ENCODE measurements around the gene LCN6.
"Not testable (repeated sequence)": the region's sequence is repeated elsewhere in the genome, so short reads cannot be mapped to it uniquely, and the experiment has no call there.

LCN6 gene

DNA sequence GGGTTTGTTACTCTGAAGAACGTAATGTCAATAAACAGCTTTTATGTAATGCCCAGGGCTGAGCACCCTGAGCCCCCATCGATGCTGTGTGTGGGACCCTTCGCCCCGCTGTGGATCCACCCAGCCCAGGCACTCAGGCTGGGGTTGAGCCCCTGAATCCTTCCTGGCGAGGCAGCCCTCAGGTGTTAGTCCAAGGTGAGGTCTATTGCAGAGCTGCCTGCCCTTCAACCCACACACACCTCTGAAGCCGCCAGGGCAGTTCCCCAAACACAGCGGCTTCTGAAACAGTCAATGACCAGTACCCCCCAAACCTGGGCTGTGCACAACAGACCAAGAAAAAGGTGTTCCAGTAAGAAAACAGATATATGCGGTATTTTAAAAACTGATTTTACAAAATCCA lies 24.3 kb downstream of the LCN6 start:
- no peak for DNase-seq (ENCODE audit: low read depth)

- DNase-seq (ENCODE audit: low read depth), result no peak
These were observed 24.9 kb downstream of the LCN6 start for GRCh38 chr9:136723362-136723976.

DNA sequence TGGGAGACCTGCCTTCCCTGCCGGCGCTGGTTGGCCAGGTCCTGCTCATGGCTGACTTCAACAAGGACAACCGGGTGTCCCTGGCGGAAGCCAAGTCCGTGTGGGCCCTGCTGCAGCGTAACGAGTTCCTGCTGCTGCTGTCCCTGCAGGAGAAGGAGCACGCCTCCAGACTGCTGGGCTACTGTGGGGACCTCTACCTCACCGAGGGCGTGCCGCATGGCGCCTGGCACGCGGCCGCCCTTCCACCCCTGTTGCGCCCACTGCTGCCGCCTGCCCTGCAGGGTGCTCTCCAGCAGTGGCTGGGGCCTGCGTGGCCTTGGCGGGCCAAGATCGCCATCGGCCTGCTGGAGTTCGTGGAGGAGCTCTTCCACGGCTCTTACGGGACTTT lies 25.4 kb downstream of the LCN6 start:
- DNase-seq (ENCODE audit: low read depth), result no peak

DNA sequence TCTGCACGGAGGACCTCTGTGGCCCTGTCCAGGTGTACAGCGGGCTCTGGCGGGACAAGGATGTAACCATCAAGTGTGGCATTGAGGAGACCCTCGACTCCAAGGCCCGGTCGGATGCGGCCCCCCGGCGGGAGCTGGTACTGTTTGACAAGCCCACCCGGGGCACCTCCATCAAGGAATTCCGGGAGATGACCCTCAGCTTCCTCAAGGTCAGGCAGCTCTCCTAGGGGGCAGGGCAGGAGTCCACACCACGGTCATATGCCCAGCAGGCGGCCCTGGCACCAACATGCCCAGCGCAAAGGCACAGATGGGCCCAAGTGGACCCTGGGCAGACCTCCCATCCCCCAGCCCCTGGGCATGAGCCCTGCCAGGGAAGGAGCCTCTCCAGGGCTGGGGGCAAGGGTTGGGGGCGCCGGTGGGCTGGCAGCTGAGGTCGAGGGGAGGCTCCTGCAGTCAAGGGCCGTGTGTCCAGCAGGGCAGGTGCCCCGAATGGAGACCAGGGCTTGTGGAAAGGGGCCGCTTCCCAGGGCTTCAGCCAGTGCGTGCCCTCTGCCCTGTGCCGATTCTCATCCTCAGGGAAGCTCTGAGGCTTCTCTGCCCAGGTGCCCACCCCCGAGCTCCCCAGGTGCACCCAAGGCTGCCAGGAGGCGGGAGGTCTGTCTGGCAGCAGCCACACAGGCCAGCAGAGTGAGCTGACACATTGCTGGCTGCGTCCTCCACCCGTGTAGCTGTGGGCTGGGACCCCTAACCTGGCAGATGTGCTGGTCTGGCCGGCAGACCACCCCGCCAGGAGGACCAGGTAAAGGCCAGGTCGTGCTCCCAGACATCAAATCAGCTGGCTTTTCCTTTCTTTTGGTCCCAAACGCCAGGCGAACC lies 26.0 kb downstream of the LCN6 start:
- DNase-seq (ENCODE audit: low read depth), result no peak

- DNase-seq (ENCODE audit: low read depth), result no peak
These were observed 26.8 kb downstream of the LCN6 start for GRCh38 chr9:136721339-136722092.

- DNase-seq (ENCODE audit: low read depth), result no peak
These were observed 27.4 kb downstream of the LCN6 start for GRCh38 chr9:136720898-136721338.

DNA sequence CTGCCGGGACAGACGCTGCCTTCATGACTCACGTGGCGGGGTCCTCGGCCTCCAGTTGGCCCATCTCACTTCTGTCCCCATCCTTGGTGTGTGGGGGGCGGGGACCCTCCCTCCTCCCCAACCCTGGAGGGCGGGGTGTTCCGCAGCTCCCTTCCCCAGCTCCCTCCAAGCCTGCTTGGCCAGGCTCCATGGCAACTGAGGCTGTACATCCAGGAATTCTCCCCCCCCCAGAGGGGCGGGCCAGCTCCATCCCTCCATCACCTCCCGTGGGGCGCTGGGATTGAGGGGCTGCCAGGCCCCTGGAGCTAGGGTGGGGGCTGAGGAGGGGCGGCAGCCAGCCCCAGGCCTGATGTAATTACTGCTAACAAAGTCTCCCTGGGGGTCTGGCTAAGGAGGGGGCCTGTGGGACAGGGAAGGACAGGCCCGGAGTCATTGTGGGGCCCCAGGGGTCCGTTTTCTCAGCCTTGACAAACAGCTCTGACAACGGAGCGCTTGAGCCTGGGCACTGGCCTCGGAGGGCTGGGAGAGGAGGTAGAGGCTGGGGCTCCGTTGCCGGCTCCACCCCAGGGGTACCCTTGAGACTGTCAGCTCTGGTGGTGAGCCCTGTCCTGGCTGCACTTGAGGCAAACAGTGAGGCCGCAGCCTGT lies 28.0 kb downstream of the LCN6 start:
- no peak for DNase-seq (ENCODE audit: low read depth)

DNA sequence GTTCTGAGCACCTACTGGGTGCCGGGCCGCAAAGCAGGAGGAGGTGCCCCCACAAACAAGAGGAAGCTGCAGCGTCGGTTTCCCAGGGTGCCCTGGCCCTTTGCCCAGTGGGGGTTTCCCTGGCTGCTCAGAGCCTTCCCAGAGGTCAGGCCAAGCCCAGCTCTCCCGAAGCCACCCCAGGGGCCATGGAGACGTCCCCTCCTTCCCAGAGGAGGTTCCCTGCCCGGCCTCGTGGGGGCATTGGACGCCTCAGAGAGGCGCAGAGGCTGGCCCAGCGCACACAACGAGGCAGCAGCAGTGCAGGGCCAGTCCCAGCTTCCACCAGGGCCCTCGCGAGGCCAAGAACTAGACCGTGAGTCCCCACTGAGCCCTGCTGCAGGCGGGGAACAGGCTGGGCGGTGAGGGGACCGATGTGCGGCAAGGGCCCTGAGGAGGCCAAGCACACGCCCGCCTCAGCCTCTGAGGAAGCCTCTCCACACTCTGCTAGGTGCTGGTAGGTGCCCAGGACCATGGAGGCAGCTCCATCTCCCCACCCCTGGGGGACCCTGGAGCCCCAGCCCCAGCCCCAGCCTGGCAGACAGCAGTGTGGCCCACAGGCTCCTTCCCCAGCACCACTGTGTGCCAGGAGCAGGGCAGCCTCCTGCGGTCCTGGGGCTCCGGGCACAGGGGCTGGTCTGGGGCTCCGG lies 29.0 kb downstream of the LCN6 start:
- DNase-seq (ENCODE audit: low read depth), result no peak

DNA sequence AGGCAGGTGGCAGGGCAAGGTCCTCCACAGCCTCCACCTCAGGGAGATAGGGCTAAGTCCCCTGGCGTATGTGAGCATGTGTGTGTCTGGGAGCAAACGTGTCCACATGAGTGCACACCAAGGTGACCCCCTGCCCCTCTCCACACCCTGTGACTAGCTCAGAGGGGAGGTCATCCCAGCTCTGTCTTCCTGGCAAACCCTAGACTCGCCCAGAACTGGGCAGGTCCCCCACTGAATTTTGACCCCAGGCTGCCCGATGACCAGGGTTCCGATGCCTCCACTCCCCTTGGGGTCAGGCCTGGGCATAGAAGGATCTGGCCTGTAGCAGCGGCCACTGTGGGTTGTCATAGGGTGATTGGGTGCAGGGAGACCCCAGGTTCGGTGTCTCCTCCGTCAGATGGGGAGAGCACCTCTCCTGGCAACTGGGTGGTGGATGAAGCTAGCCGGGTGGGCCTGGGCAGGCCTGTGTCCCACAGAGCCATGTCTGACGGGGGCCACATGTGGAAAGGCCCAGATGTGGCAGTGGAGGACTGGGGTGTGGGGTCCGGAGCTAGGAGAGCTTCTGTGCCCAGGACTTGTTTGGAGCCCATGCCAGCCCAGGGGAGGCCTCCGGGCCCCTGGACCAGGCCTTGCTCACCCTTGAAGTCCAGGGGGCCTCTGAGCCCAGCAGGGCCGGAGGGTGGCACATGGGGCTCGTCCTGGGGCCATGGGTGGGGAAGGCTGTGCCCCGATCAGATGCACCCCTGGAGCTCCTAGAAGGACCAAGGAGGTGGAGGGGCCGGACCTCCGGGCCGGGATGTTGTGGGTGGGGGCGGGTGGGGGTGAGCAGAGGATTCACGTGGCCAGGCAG lies 29.8 kb downstream of the LCN6 start:
- DNase-seq (ENCODE audit: low read depth), result no peak

- no peak for DNase-seq (ENCODE audit: low read depth)
These were observed 30.9 kb downstream of the LCN6 start for GRCh38 chr9:136717399-136717798.

DNA sequence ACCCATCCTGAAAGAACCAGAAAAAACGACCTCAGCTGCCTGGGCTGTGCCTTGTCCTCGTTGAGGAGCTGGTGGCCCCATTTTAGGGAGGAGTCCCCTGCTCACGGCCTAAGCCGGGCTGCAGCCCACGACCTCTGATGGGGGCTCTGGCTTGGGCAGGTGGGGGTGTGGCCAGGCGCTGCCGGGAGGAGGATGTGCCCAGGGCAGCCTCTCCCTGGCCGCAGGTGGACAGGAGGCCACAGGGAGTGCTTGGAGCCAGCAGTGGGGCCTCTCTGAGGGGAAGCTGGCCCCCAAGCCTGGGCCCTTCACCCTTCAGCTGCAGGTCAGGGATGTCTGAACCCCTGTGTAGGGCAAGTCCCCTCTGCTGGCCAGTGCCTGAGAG lies 33.4 kb downstream of the LCN6 start:
- DNase-seq (ENCODE audit: low read depth), result no peak

- DNase-seq (ENCODE audit: low read depth), result no peak
These were observed 34.0 kb downstream of the LCN6 start for GRCh38 chr9:136714096-136714892.

GRCh38 chr9:136713550-136713949 lies 34.8 kb downstream of the LCN6 start:
- no peak for DNase-seq (ENCODE audit: low read depth)

DNA sequence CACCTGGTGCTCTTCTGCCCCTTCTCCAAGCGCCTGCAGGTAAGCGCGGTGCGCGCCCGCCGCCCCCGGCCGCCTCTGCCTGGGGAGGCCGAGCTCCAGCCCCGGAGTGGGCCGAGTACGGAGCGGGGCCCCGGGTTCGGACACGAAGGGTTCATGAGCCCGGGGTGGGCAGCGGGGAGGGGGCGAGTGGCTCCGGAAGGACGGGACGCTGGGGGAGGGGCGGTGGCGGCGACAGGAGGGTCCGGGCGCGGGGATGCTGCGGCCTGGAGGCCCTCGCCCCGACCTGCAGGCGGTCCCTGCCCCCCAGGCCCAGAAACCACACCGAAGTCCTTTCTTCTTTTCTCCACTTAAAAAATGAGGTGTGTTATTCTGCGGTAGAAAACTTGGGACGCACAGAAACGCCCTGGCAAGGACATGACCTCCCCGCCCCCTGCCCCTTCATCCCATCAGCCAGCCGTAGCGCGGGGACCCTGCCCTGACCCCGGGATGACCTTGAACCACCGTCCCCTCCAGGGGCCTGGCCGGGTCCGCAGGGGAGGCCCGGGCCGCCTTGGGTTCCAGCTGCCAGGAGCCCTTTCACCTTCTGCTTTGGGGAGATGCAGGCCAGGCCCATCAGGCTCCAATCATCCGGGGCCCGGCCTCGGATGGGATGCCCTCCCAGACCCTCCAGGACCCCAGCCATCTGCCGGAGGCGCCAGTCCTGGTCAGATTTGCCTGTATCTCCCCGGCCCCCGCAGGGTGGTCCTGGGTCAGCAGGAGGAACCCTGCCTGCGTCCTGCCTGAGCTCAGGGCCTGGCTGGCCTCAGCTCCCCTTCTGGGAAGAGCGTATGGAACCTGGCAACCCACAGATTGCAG lies 35.4 kb downstream of the LCN6 start:
- DNase-seq (ENCODE audit: low read depth), result no peak

DNA sequence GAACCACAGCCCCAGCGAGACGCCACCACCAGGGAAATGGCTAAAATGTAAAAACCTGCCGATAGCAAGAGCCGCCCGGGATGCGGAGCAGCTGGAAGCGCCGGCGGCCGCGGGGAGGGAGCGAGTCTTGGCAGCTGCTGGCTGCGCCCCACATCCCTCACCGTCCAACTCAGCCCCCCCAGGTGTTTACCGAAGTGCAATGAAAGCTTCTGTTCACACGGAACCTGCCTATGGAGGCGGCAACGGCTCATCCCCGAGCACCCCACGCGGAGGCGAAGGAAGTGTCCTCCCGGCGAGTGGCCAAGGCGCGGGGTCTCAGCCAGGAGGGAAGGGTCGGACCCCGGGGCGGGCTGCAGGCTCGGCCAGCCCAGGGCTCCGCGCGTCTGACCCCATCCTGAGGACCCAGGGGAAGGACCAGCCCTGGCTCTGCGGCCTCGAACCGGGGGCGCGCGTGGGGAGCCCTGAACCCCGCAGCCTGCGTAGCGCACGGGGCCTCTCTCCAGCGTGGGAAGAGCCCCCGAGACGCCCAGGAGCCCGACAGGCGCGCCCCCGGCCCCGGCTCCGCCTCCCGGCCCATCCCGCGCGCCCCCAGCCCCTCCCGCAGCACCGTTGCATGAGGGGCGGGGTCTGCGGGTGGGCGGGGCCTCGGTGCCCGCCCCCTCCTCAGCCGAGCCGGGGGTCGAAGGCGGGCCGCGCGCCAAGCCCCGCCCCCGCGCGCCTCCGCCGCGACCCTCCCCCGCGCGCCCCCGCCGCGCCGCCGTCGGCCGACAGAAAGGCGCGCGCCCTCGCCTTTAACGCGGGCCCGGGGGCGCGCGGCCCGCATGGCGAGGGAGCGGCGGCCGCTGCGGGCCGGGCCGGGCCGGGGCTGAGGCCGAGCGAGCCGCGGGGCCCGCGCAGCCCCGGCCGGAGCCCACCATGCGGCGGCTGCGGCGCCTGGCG lies 36.3 kb downstream of the LCN6 start, which contains the start of gene DIPK1B:
Gene DIPK1B, plus strand, starts transcription at position 822 of the 939 bp plus-strand sequence. Its CDS starts 94 bp downstream, at position 916.
- DNase-seq (ENCODE audit: low read depth), result no peak

DNA sequence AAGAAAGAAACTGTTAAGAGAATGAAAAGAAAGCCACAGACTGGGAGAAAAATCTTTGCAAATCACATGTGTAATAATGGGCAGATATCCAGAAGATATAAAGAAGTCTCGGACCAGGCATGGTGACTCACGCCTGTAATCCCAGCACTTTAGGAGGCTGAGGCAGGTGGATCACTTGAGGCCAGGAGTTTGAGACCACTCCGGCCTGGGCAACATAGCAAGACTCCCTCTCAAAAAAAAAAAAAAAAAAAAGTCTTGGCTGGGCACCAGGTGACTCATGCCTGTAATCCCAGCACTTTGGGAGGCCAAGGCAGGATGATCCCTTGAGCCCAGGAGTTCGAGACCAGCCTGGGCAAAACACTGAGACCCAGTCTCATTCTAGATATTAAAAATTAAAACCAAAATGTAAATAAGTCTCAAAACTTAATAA lies 37.1 kb downstream of the LCN6 start:
- DNase-seq (ENCODE audit: low read depth), result not testable (repeated sequence)

DNA sequence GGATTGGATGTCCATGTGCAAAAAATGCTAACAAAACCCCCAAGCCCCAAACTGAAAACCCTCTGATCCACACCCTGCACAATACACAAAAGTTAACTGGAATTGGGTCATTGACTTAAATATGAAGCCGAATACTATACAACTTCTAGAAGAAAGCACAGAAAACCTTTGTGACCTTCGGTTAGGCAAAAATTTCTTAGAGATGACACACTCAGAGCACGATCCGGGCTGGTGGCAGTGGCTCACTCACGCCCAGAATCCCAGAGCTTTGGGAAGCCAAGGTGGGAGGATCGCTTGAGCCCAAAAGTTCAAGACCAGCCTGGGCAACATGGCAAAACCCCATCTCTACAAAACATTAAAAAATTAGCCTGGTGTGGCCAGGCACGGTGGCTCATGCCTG lies 37.8 kb downstream of the LCN6 start:
- DNase-seq (ENCODE audit: low read depth), result no peak

All from GM04503 (cell line).